Measurements from ENCODE around the gene LDLRAD3. TPM values are rescaled to one million over a fixed set of nuclear protein-coding genes. Genes with fewer than 3 reads are reported as not detected.

LDLRAD3 gene
- total RNA-seq, 5 donors from 2014 or later (not counting 1 experiment from before 2014, with no cell fraction given), result 0.18 to 0.22 TPM; not detected in 3

- ChIA-PET CTCF (no interaction called here), POLR2A (no interaction called here)
- H3K36me3 ChIP-seq (ENCODE audit: control insufficient read depth in 2 of 2, extremely low read depth in 1 of 2, insufficient read depth in 1 of 2, low read length in 1 of 2), result no peaks in the 10 kb centered on the region
- no peak overlapping the region for H3K27ac ChIP-seq (ENCODE audit: low read length)
- Mint-ChIP-seq H3K4me1 (no peaks in the 10 kb centered on the region), H3K4me3 (no peak overlapping the region), H3K9me3 (peaks cover 0 to 3% (median 3%) of the 10 kb centered on the region in 3 donors), H3K36me3 (no peaks in the 10 kb centered on the region), H3K27ac (no peak overlapping the region), H3K27me3 (peaks cover 22 to 32% of the 10 kb centered on the region in 2 donors)
- peaks cover 0 to 5% of the 10 kb centered on the region in 2 experiments for H3K4me1 ChIP-seq (ENCODE audit: control insufficient read depth in 1 of 2, extremely low read depth in 1 of 2, insufficient read depth in 2 of 2, low read length in 2 of 2)
- no peak for ATAC-seq (replicated peaks in 1 of 4)
- no peak for DNase-seq
- H3K4me3 ChIP-seq (ENCODE audit: control insufficient read depth in 1 of 2, extremely low read depth in 1 of 2, low read length in 1 of 2), result no peak overlapping the region
- WGBS (ENCODE audit: insufficient coverage), result 50% methylated on average over 2 of the region's 2 CpGs
- peaks cover 3% of the 10 kb centered on the region in 2 experiments for H3K27me3 ChIP-seq (replicated peaks in 1 of 2; ENCODE audit: control insufficient read depth in 2 of 2, extremely low read depth in 1 of 2, insufficient read depth in 2 of 2, low read length in 1 of 2)
- no peaks in the 10 kb centered on the region for H3K9me3 ChIP-seq
These were observed 46.3 kb downstream of the LDLRAD3 start for GRCh38 chr11:35990170-35990569.

GRCh38 chr11:35990816-35991215 lies 47.0 kb downstream of the LDLRAD3 start:
- WGBS (ENCODE audit: insufficient coverage), result 92% methylated on average over 2 of the region's 3 CpGs
- Mint-ChIP-seq H3K9me3 (peaks cover 0 to 6% (median 3%) of the 10 kb centered on the region in 3 donors), H3K27ac (no peak overlapping the region), H3K4me3 (no peak overlapping the region), H3K36me3 (no peaks in the 10 kb centered on the region), H3K27me3 (peaks cover 22 to 31% of the 10 kb centered on the region in 2 donors), H3K4me1 (no peaks in the 10 kb centered on the region)
- peaks cover 3% of the 10 kb centered on the region in 2 experiments for H3K27me3 ChIP-seq (replicated peaks in 1 of 2; ENCODE audit: control insufficient read depth in 2 of 2, extremely low read depth in 1 of 2, insufficient read depth in 2 of 2, low read length in 1 of 2)
- H3K4me1 ChIP-seq (ENCODE audit: control insufficient read depth in 1 of 2, extremely low read depth in 1 of 2, insufficient read depth in 2 of 2, low read length in 2 of 2), result peaks cover 0 to 5% of the 10 kb centered on the region in 2 experiments
- ChIA-PET CTCF (no interaction called here), POLR2A (no interaction called here)
- H3K4me3 ChIP-seq (ENCODE audit: control insufficient read depth in 1 of 2, extremely low read depth in 1 of 2, low read length in 1 of 2), result no peak overlapping the region
- no peaks in the 10 kb centered on the region for H3K9me3 ChIP-seq
- H3K36me3 ChIP-seq (ENCODE audit: control insufficient read depth in 2 of 2, extremely low read depth in 1 of 2, insufficient read depth in 1 of 2, low read length in 1 of 2), result no peaks in the 10 kb centered on the region
- ATAC-seq (replicated peaks in 1 of 4) (no peak), DNase-seq (no peak)
- H3K27ac ChIP-seq (ENCODE audit: low read length), result no peak overlapping the region

- Histone ChIP-seq H3K4me1 (ENCODE audit: control insufficient read depth in 1 of 2, extremely low read depth in 1 of 2, insufficient read depth in 2 of 2, low read length in 2 of 2) (peaks cover 0 to 5% of the 10 kb centered on the region in 2 experiments), H3K27me3 (replicated peaks in 1 of 2; ENCODE audit: control insufficient read depth in 2 of 2, extremely low read depth in 1 of 2, insufficient read depth in 2 of 2, low read length in 1 of 2) (peaks cover 3% of the 10 kb centered on the region in 2 experiments), H3K36me3 (ENCODE audit: control insufficient read depth in 2 of 2, extremely low read depth in 1 of 2, insufficient read depth in 1 of 2, low read length in 1 of 2) (no peaks in the 10 kb centered on the region), H3K4me3 (ENCODE audit: control insufficient read depth in 1 of 2, extremely low read depth in 1 of 2, low read length in 1 of 2) (no peak overlapping the region), H3K9me3 (no peaks in the 10 kb centered on the region), H3K27ac (ENCODE audit: low read length) (no peak overlapping the region)
- Mint-ChIP-seq H3K36me3 (no peaks in the 10 kb centered on the region), H3K27me3 (peaks cover 22 to 34% of the 10 kb centered on the region in 2 donors), H3K4me3 (no peak overlapping the region), H3K27ac (no peak overlapping the region), H3K4me1 (no peaks in the 10 kb centered on the region), H3K9me3 (peaks cover 0 to 8% (median 3%) of the 10 kb centered on the region in 3 donors)
- ATAC-seq (replicated peaks in 1 of 4) (no peak), DNase-seq (no peak)
- ChIA-PET POLR2A (no interaction called here), CTCF (no interaction called here)
These were observed 48.7 kb downstream of the LDLRAD3 start for GRCh38 chr11:35992548-35992947.

- Histone ChIP-seq H3K4me3 (ENCODE audit: control insufficient read depth in 1 of 2, extremely low read depth in 1 of 2, low read length in 1 of 2) (no peak overlapping the region), H3K9me3 (no peaks in the 10 kb centered on the region), H3K27ac (ENCODE audit: low read length) (no peak overlapping the region), H3K36me3 (ENCODE audit: control insufficient read depth in 2 of 2, extremely low read depth in 1 of 2, insufficient read depth in 1 of 2, low read length in 1 of 2) (no peaks in the 10 kb centered on the region), H3K4me1 (ENCODE audit: control insufficient read depth in 1 of 2, extremely low read depth in 1 of 2, insufficient read depth in 2 of 2, low read length in 2 of 2) (peaks cover 0 to 5% of the 10 kb centered on the region in 2 experiments), H3K27me3 (replicated peaks in 1 of 2; ENCODE audit: control insufficient read depth in 2 of 2, extremely low read depth in 1 of 2, insufficient read depth in 2 of 2, low read length in 1 of 2) (peaks cover 3% of the 10 kb centered on the region in 2 experiments)
- no peak for ATAC-seq (replicated peaks in 1 of 4)
- Mint-ChIP-seq H3K9me3 (peaks cover 0 to 5% (median 0%) of the 10 kb centered on the region in 3 donors), H3K36me3 (no peaks in the 10 kb centered on the region), H3K4me1 (no peaks in the 10 kb centered on the region), H3K4me3 (no peak overlapping the region), H3K27me3 (peaks cover 18 to 30% of the 10 kb centered on the region in 2 donors), H3K27ac (no peak overlapping the region)
- WGBS (ENCODE audit: insufficient coverage), result 16% methylated on average over 2 of the region's 2 CpGs
- no peak for DNase-seq
- ChIA-PET CTCF (no interaction called here), POLR2A (no interaction called here)
These were observed 50.6 kb downstream of the LDLRAD3 start for GRCh38 chr11:35994421-35994820.

GRCh38 chr11:35995681-35996271 lies 51.9 kb downstream of the LDLRAD3 start:
- Histone ChIP-seq H3K9me3 (no peaks in the 10 kb centered on the region), H3K36me3 (ENCODE audit: control insufficient read depth in 2 of 2, extremely low read depth in 1 of 2, insufficient read depth in 1 of 2, low read length in 1 of 2) (no peaks in the 10 kb centered on the region), H3K4me3 (ENCODE audit: control insufficient read depth in 1 of 2, extremely low read depth in 1 of 2, low read length in 1 of 2) (no peak overlapping the region), H3K27ac (ENCODE audit: low read length) (no peak overlapping the region), H3K27me3 (replicated peaks in 1 of 2; ENCODE audit: control insufficient read depth in 2 of 2, extremely low read depth in 1 of 2, insufficient read depth in 2 of 2, low read length in 1 of 2) (peaks cover 3% of the 10 kb centered on the region in 2 experiments), H3K4me1 (ENCODE audit: control insufficient read depth in 1 of 2, extremely low read depth in 1 of 2, insufficient read depth in 2 of 2, low read length in 2 of 2) (peaks cover 0 to 5% of the 10 kb centered on the region in 2 experiments)
- H3K4me3 Mint-ChIP-seq, result no peak overlapping the region
- no peak overlapping the region for H3K27ac Mint-ChIP-seq
- no peaks in the 10 kb centered on the region for H3K4me1 Mint-ChIP-seq
- H3K27me3 Mint-ChIP-seq, result peaks cover 13 to 34% of the 10 kb centered on the region in 2 donors
- POLR2A ChIA-PET, result no interaction called here
- H3K36me3 Mint-ChIP-seq, result no peaks in the 10 kb centered on the region
- ATAC-seq (replicated peaks in 1 of 4) (no peak), DNase-seq (no peak)
- H3K9me3 Mint-ChIP-seq, result peaks cover 0 to 5% (median 0%) of the 10 kb centered on the region in 3 donors
- CTCF ChIA-PET, result no interaction called here
- WGBS (ENCODE audit: insufficient coverage), result no CpG with 5 or more reads among the region's 5 CpGs

GRCh38 chr11:35997902-35998520 lies 54.1 kb downstream of the LDLRAD3 start:
- Histone ChIP-seq H3K9me3 (no peaks in the 10 kb centered on the region), H3K36me3 (ENCODE audit: control insufficient read depth in 2 of 2, extremely low read depth in 1 of 2, insufficient read depth in 1 of 2, low read length in 1 of 2) (no peaks in the 10 kb centered on the region), H3K27me3 (replicated peaks in 1 of 2; ENCODE audit: control insufficient read depth in 2 of 2, extremely low read depth in 1 of 2, insufficient read depth in 2 of 2, low read length in 1 of 2) (peaks cover 0 to 3% of the 10 kb centered on the region in 2 experiments), H3K4me1 (ENCODE audit: control insufficient read depth in 1 of 2, extremely low read depth in 1 of 2, insufficient read depth in 2 of 2, low read length in 2 of 2) (peaks cover 0 to 5% of the 10 kb centered on the region in 2 experiments), H3K27ac (ENCODE audit: low read length) (no peak overlapping the region), H3K4me3 (ENCODE audit: control insufficient read depth in 1 of 2, extremely low read depth in 1 of 2, low read length in 1 of 2) (no peak overlapping the region)
- POLR2A ChIA-PET, result no interaction called here
- CTCF ChIA-PET, result no interaction called here
- H3K27me3 Mint-ChIP-seq, result peaks cover 3 to 20% of the 10 kb centered on the region in 2 donors
- H3K36me3 Mint-ChIP-seq, result no peaks in the 10 kb centered on the region
- no peaks in the 10 kb centered on the region for H3K4me1 Mint-ChIP-seq
- DNase-seq, result no peak
- no peak overlapping the region for H3K27ac Mint-ChIP-seq
- H3K4me3 Mint-ChIP-seq, result no peak overlapping the region
- ATAC-seq (replicated peaks in 1 of 4), result no peak
- WGBS (ENCODE audit: insufficient coverage), result 76% methylated on average over 4 of the region's 6 CpGs
- peaks cover 0 to 5% (median 0%) of the 10 kb centered on the region in 3 donors for H3K9me3 Mint-ChIP-seq

All from T-cell (primary cell).